Upper lobe of left lung (tissue), 6 donors: ENCODE data around the gene PLEKHM1. TPM values are rescaled to one million over a fixed set of nuclear protein-coding genes. Genes with fewer than 3 reads are reported as not detected.
"Not testable (repeated sequence)": the region's sequence is repeated elsewhere in the genome, so short reads cannot be mapped to it uniquely, and the experiment has no call there.

ENCODE experiments used
- ATAC-seq, 2 donors: fragments of 200-7000 bp; cut with Tn5 transposase; one replicate each; pipeline ENCODE4 v1.9.1; 2022; ENCODE audit warnings: mild to moderate bottlenecking in 2 of 2, moderate library complexity in 2 of 2; ENCODE audit not compliant: low FRiP score in 2 of 2
- DNase-seq, 2 donors: peaks; one replicate each; pipeline ENCODE4 v3.0.0-alpha.2; 2019 to 2020
- H3K27ac ChIP-seq, 4 donors: fragments of 200-600 bp; sonication (generic); one replicate each; pipeline ENCODE4 v1.5.1; 2016 to 2019
- H3K27me3 ChIP-seq, 4 donors: fragments of 200-600 bp; sonication (generic); one replicate each; pipeline ENCODE4 v1.5.1; 2017 to 2019
- H3K36me3 ChIP-seq, 4 donors: fragments of 200-600 bp; sonication (generic); one replicate each; pipeline ENCODE4 v1.5.1; 2016 to 2019
- H3K4me1 ChIP-seq, 4 donors: fragments of 200-600 bp; sonication (generic); one replicate each; pipeline ENCODE4 v1.5.1; 2018 to 2019
- H3K4me3 ChIP-seq, 4 donors: fragments of 200-600 bp; sonication (generic); one replicate each; pipeline ENCODE4 v1.5.1; 2017 to 2019; ENCODE audit warnings: mild to moderate bottlenecking in 2 of 4, moderate library complexity in 1 of 4
- H3K9me3 ChIP-seq, 4 donors: fragments of 200-600 bp; sonication (generic); one replicate each; pipeline ENCODE4 v1.5.1; 2018 to 2019
- POLR2A ChIP-seq, 4 donors: fragments of 450-650 bp; IDR thresholded peaks; one replicate each; pipeline ENCODE4 v1.5.1; 2016 to 2017; ENCODE audit warnings: antibody characterized with exemption in 4 of 4, mild to moderate bottlenecking in 2 of 4
- POLR2AphosphoS5 ChIP-seq, 2 donors: sonication (generic); formaldehyde crosslinking; IDR thresholded peaks; one replicate each; pipeline ENCODE4 v1.5.1; 2017; ENCODE audit warnings: antibody characterized with exemption in 2 of 2
- WGBS, 2 donors: methylation state at CpG; one replicate each; pipeline ENCODE4 v1.1.5; 2017 to 2018; 5-methylcytosine and 5-hydroxymethylcytosine counted together
- total RNA-seq, 6 donors: library from RNA; depleted of rRNA in 4 of 6; stranded (reverse); fragments of >200 nt in 4 of 6; gene quantifications; one replicate each; pipeline versions ENCODE4 v1.1.0 to v1.2.1, GENCODE V29; 2016 to 2021
- TF ChIP-seq, protein P1 (sequence below), 6 experiments: fragments of 450-650 bp in 4 of 6; fragments of 200-600 bp in 2 of 6; sonication (generic) in 2 of 6; IDR thresholded peaks; one replicate each; pipeline ENCODE4 v1.5.1; 2016 to 2019; ENCODE audit warnings: antibody characterized with exemption in 6 of 6
- donor health status: DM: no; HTN: no; CAD: no; lungs with moderate emphysema.
- donor health status: DM: no; HTN: yes; CAD: no; lungs with severe emphysema.

PLEKHM1 gene
- 100 to 1,000 TPM in 2 of 6 donors, 10 to 100 TPM in 4; 52.1 to 229 (median 72.0) TPM for total RNA-seq

DNA sequence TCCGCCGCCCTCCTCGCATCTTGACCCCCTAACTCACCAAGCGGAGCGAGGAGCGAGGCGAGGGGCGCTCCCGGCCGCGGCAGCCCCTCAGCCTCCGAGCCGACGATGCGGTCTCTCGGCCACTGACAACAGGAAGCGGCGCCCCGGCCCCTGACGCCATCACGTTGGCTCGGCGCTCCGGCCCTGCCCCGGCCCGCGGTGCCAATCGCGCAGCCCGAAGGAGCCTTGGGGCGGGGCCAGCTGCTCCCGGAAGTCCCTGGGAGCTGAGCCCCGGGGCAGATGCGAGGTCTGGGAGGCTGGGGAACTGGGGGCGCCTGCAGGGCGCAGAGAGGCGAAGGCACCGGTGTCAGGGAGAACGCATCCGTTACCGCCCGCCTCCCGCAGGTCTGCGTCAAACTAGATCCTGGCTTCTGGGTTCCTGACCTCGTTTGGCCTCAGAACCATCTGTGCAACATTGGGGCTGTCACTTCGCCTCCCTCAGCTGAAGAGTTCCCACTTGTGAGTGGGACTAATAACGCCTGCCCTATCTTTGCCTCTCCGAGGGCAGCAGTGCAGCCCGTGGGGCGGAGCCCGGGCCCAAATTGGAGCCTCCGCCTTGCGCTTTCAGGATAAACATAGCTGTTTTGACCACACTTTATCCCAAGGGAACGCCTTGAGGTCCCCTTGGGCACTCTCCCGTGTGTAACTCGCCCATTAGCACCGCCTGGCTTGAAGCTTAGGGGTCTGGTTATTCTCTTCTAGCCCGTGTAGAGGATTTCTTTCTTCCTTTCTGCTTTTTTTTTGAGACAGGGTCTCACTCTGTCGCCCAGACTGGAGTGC lies at the start of gene PLEKHM1:
PLEKHM1 (minus strand) TSS at position 107 of the 819 bp plus-strand sequence. CDS start 8,237 bp downstream, outside the sequence.
- H3K27ac ChIP-seq = peak within 1 kb of the TSS; percentile 90 to 98 (median 94)
- ATAC-seq = peak; percentile 96 to 97
- WGBS, 2 donors = 1 to 2% methylated on average over 7 to 21 of the region's 59 CpGs
- TF ChIP-seq POLR2A (IDR thresholded peaks at IDR 0.05) (peak; percentile 76 to 97 (median 89)), POLR2AphosphoS5 (IDR thresholded peaks at IDR 0.05) (peak; percentile 73 to 93)
- TF ChIP-seq, protein P1, sequence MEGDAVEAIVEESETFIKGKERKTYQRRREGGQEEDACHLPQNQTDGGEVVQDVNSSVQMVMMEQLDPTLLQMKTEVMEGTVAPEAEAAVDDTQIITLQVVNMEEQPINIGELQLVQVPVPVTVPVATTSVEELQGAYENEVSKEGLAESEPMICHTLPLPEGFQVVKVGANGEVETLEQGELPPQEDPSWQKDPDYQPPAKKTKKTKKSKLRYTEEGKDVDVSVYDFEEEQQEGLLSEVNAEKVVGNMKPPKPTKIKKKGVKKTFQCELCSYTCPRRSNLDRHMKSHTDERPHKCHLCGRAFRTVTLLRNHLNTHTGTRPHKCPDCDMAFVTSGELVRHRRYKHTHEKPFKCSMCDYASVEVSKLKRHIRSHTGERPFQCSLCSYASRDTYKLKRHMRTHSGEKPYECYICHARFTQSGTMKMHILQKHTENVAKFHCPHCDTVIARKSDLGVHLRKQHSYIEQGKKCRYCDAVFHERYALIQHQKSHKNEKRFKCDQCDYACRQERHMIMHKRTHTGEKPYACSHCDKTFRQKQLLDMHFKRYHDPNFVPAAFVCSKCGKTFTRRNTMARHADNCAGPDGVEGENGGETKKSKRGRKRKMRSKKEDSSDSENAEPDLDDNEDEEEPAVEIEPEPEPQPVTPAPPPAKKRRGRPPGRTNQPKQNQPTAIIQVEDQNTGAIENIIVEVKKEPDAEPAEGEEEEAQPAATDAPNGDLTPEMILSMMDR (IDR thresholded peaks at IDR 0.05) = peak in 1 of 6 experiments; percentile 14
- H3K36me3 ChIP-seq, H3K9me3 ChIP-seq, H3K27me3 ChIP-seq: not testable (repeated sequence)
- peaks cover 20 to 32% (median 28%) of the 10 kb centered on the region in 4 donors for H3K4me1 ChIP-seq
- DNase-seq = peak; percentile 94 to 98
- H3K4me3 ChIP-seq = peak within 1 kb of the TSS; percentile 47 to 74 (median 71)

DNA sequence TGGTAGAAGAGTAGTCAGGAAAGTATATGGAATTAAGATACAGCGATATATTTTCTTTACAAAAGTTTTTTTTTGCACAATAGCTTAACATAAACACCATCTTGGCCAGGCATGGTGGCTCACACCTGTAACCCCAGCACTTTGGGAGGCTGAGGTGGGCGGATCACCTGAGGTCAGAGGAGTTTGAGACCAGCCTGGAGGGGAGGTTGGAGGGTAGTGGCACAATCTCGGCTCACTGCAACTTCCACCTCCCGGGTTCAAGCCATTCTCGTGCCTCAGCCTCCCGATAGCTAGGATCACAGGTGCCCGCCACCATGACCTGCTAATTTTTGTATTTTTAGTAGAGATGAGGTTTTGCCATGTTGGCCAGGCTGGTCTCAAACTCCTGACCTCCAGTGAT lies 47.6 kb upstream of the PLEKHM1 start:
- 87 to 95% methylated on average over 3 to 6 of the region's 7 CpGs for WGBS, 2 donors
- not testable (repeated sequence) for ATAC-seq

GRCh38 chr17:45506072-45506471 lies 15.6 kb upstream of the PLEKHM1 start:
- H3K9me3 ChIP-seq, DNase-seq, H3K4me1 ChIP-seq, ATAC-seq, H3K36me3 ChIP-seq, H3K27ac ChIP-seq, H3K27me3 ChIP-seq, H3K4me3 ChIP-seq: not testable (repeated sequence)
- WGBS, 2 donors = 88 to 94% methylated on average over 3 of the region's 3 CpGs

More for the DNA sequence above, 47.6 kb upstream of the PLEKHM1 start:
- not testable (repeated sequence) for H3K27ac ChIP-seq, H3K36me3 ChIP-seq, DNase-seq, H3K4me1 ChIP-seq, H3K9me3 ChIP-seq, H3K4me3 ChIP-seq, H3K27me3 ChIP-seq

DNA sequence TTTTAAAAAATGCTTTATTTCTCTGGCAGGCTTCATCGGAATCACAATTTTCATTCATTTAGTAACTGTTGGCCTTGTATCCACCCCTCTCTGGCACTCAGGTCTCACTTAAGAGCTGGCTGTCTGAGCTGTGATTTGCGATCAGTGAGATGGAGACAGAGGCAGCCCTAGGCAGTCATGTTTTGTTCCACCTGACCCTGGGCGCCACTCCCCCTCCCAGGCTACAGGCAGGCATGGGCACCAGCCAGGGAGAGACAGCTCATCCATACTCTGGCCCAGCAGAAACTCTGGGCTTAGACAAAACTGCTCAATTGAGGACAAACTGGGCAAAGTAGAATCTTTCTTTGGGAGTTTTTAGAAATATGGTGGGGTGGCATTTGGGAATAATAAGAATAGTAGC lies 14.7 kb upstream of the PLEKHM1 start:
- not testable (repeated sequence) for H3K9me3 ChIP-seq, DNase-seq, H3K27me3 ChIP-seq, H3K36me3 ChIP-seq, ATAC-seq, H3K4me1 ChIP-seq, H3K27ac ChIP-seq, H3K4me3 ChIP-seq
- 85 to 87% methylated on average over 3 of the region's 3 CpGs for WGBS, 2 donors

GRCh38 chr17:45501092-45501707 lies 10.7 kb upstream of the PLEKHM1 start:
- not testable (repeated sequence) for H3K4me1 ChIP-seq, H3K27me3 ChIP-seq, H3K36me3 ChIP-seq, H3K9me3 ChIP-seq, H3K4me3 ChIP-seq, H3K27ac ChIP-seq
- WGBS, 2 donors = 18 to 24% methylated on average over 14 to 24 of the region's 33 CpGs
- TF ChIP-seq, protein P1 (IDR thresholded peaks at IDR 0.05) = peak in 3 of 6 experiments; percentile 10 to 29 (median 28)
- peak in 1 of 2 donors; percentile 60 for ATAC-seq
- DNase-seq = peak; percentile 32 to 45

DNA sequence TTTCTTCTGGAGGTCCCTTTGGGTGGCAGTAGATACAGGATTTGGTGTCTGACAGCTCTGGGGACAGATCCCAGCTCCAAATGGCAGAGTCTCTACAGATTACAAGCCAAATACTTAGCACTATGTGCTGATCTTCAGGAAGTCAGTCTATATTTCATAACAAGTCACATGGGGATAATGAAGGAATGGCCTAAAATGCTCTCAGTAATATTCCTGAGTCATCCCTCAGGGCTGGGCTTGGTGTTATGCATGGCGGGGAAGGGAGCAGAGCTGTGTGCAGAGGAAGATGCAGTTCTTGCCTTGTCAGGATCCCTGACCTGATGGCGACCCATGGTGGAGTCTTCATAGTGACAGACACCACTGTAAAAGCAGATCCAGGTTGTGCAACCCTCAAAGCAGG lies 10.0 kb upstream of the PLEKHM1 start:
- not testable (repeated sequence) for H3K36me3 ChIP-seq, H3K27me3 ChIP-seq, H3K4me3 ChIP-seq, H3K4me1 ChIP-seq, H3K9me3 ChIP-seq
- H3K27ac ChIP-seq = peak overlapping the region in 1 of 4 donors; percentile 43
- no CpG with 5 or more reads among the region's 2 CpGs for WGBS, 2 donors
- ATAC-seq (peak; percentile 79 to 92), DNase-seq (peak in 1 of 2 donors; percentile 39)

DNA sequence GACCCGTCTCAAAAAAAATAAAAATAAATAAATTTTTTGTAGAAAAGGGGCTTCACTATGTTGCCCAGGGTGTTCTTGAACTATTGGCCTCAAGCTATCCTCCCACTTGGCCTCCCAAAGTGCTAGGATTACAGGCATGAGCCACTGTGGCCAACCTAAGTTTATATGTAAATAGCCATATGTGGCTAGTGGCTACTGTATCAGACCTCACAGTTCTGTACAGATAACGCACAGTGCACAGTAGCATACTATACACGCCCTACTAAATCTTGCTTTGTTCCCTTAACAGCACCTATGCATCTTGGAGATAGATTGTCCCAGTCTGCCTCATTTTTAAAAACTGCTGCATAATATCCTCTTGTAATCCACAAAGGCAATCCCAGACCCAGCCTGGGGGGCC lies 8.7 kb upstream of the PLEKHM1 start:
- WGBS, 2 donors = 78 to 97% methylated on average over 3 of the region's 3 CpGs

GRCh38 chr17:45498377-45498776 lies 7.9 kb upstream of the PLEKHM1 start:
- not testable (repeated sequence) for H3K36me3 ChIP-seq, H3K4me1 ChIP-seq, H3K27me3 ChIP-seq, H3K27ac ChIP-seq, ATAC-seq, H3K9me3 ChIP-seq, DNase-seq, H3K4me3 ChIP-seq
- WGBS, 2 donors = 78 to 82% methylated on average over 1 to 2 of the region's 6 CpGs

More for the DNA sequence above, 8.7 kb upstream of the PLEKHM1 start:
- H3K4me3 ChIP-seq, H3K9me3 ChIP-seq, H3K36me3 ChIP-seq, H3K27ac ChIP-seq, H3K4me1 ChIP-seq, DNase-seq, ATAC-seq, H3K27me3 ChIP-seq: not testable (repeated sequence)

DNA sequence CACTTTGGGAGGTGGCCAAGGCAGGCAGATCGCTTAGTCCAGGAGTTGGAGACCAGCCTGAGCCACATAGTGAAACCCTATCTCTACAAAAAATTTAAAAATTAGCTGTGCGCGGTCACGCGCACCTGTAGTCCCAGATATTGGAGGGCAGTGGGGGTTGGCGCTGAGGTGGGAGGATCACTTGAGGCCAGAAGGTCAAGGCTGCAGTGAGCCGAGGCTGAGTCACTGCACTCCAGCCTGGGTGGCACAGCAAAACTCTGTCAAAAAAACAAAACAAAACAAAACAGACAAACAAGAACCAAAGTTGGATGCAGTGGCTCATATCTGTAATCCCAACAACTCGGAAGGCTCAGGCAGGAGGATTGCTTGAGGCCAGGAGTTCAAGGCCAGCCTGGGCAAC lies 6.9 kb upstream of the PLEKHM1 start:
- H3K36me3 ChIP-seq, H3K27me3 ChIP-seq, H3K4me1 ChIP-seq, H3K27ac ChIP-seq, ATAC-seq, H3K9me3 ChIP-seq, H3K4me3 ChIP-seq, DNase-seq: not testable (repeated sequence)
- 95 to 98% methylated on average over 8 of the region's 8 CpGs for WGBS, 2 donors

DNA sequence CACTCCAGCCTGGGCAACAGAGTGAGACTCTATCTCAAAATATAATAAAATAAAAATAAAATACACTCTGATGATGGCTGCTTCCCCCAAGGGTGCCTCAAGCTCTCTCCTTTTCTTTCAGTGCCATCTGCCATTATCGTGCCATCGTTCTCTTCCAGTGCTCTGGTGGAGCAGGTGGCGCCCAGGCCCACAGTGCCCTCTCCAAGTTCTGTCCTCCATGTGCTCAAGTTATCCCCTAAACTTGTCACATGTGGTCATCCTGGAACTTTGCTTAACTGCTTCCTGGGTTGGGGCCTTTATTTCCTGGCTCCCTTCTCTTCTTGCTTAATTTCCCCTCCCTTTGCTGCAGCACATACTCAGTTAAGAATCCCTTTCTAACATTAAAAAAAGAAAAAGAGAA lies 6.0 kb upstream of the PLEKHM1 start:
- DNase-seq, H3K4me3 ChIP-seq, ATAC-seq, H3K4me1 ChIP-seq, H3K27me3 ChIP-seq, H3K27ac ChIP-seq, H3K9me3 ChIP-seq, H3K36me3 ChIP-seq: not testable (repeated sequence)
- WGBS, 2 donors = 90 to 100% methylated on average over 3 of the region's 3 CpGs

DNA sequence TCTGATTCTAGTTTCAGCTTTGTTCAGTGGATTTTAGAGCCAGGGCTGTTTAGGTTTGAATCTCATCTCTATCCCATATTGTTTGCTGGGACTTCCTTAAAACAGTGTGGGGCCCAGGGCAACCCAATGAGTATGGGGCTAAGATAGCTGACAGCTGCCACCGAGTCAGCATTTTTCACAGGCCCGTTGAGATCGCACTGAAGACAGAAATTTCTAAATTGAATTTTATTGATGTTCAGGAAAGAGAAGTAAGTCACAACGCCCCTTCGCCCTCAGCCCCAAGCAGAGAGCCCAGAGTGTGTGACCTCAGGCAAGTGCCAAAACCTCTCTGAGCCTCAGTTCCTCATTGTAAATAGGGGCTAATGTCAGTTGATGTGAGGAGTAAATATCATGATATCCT lies 4.0 kb upstream of the PLEKHM1 start:
- not testable (repeated sequence) for H3K4me1 ChIP-seq, H3K9me3 ChIP-seq, H3K36me3 ChIP-seq, H3K27ac ChIP-seq, H3K27me3 ChIP-seq, H3K4me3 ChIP-seq
- 53 to 57% methylated on average over 5 of the region's 5 CpGs for WGBS, 2 donors
- DNase-seq (peak in 1 of 2 donors; percentile 28), ATAC-seq (peak in 1 of 2 donors; percentile 13)
